Pancreas (tissue), 10 donors: ENCODE results near the gene RAB42. TPM values are rescaled to one million over a fixed set of nuclear protein-coding genes. Genes with fewer than 3 reads are reported as not detected.
"Not testable (repeated sequence)": the region's sequence is repeated elsewhere in the genome, so short reads cannot be mapped to it uniquely, and the experiment has no call there.

Experiments used
- ATAC-seq, 4 donors: fragments of 200-7000 bp; cut with Tn5 transposase; one replicate each; pipeline versions ENCODE4 v1.8.0 to v1.9.1; 2020; ENCODE audit warnings: mild to moderate bottlenecking in 4 of 4, moderate library complexity in 4 of 4
- DNase-seq, 6 donors: peaks; one replicate each; pipeline ENCODE4 v3.0.0-alpha.2; 2020
- FAIRE-seq: peaks from 2 replicates; lab custom pipeline; 2012; peaks lifted over from hg19 to GRCh38; lab: Jason Lieb, UNC
- H3K27ac ChIP-seq, 4 donors: fragments of 200-600 bp; sonication (generic); 1 replicate in 3 of 4; 2 replicates in 1 of 4; pipeline versions ENCODE4 v1.5.0 to v1.8.0; 2020
- H3K27me3 ChIP-seq, 4 donors: fragments of 200-600 bp; one replicate each; pipeline ENCODE4 v1.8.0; 2021
- H3K36me3 ChIP-seq, 3 donors: fragments of 200-600 bp; sonication (generic) in 1 of 3; one replicate each; pipeline versions ENCODE4 v1.5.0 to v1.8.0; 2020 to 2021
- H3K4me1 ChIP-seq, 3 donors: fragments of 200-600 bp; one replicate each; pipeline ENCODE4 v1.8.0; 2021
- H3K4me3 ChIP-seq, 4 donors: fragments of 200-600 bp; sonication (generic) in 2 of 4; one replicate each; pipeline versions ENCODE4 v1.5.0 to v1.8.0; 2020 to 2021
- H3K9me3 ChIP-seq, 4 donors: fragments of 200-600 bp; one replicate each; pipeline ENCODE4 v1.8.0; 2021
- CTCF ChIP-seq, 4 donors: fragments of 200-600 bp; sonication (generic) in 3 of 4; IDR thresholded peaks; one replicate each; pipeline versions ENCODE4 v1.5.0 to v1.8.0; 2021; ENCODE audit warnings: antibody characterized with exemption in 4 of 4
- WGBS, 2 donors: extraction: QIAGEN DNeasy Blood & Tissue Kit; methylation state at CpG; one replicate each; pipeline ENCODE4 v1.1.7; 2013; 5-methylcytosine and 5-hydroxymethylcytosine counted together
- intact Hi-C, 3 donors: fragments of 100-400 bp; cut with DNase I; formaldehyde crosslinking; loops; one replicate each; pipeline versions ENCODE4 v1.11.1 to v1.14.2; 2022
- polyA plus RNA-seq, 2 donors: library from polyadenylated mRNA; stranded (reverse); fragments of 200-250 nt; gene quantifications; one replicate each; pipeline ENCODE4 v1.2.3, GENCODE V29; 2013
- total RNA-seq, 6 donors: library from RNA; stranded (reverse); fragmentation: NEBNext Ultra II Directional in 4 of 6; extraction: Animal tissue kit (Norgen Biotek cat#: 25700) in 4 of 6; gene quantifications; one replicate each; pipeline versions ENCODE4 v1.2.1 to v1.2.4, GENCODE V29; 2021 to 2023
- donor health status: healthy with polysubstance abuse.
- donor health status: DM: no; HTN: no; CAD: no; lungs with moderate emphysema.
- donor health status: DM: no; HTN: no; CAD: no.
- donor health status: control.
- donor health status: control.
- donor health status: Bipolar disorder and iron deficiency.
- donor health status: DM: yes; HTN: yes; CAD: no.
- donor health status: DM: no; HTN: no; CAD: no.
- donor health status: DM: no; HTN: no; CAD: no.
- donor health status: DM: yes; HTN: yes; CAD: no.

RAB42 gene
- total and polyA plus RNA-seq, 8 donors, result 0.14 to 3.0 (median 0.53) TPM

- no peak for ATAC-seq
- intact Hi-C loops, result no loop called here
- H3K27me3 ChIP-seq, result no peaks in the 10 kb centered on the region
- H3K4me1 ChIP-seq, result no peaks in the 10 kb centered on the region
- no peak for TF ChIP-seq CTCF (IDR thresholded peaks at IDR 0.05)
- DNase-seq, result no peak
- H3K9me3 ChIP-seq, result no peaks in the 10 kb centered on the region
- H3K36me3 ChIP-seq, result peaks cover 0 to 69% (median 6%) of the 10 kb centered on the region in 3 donors
- no peak overlapping the region for H3K27ac ChIP-seq
- H3K4me3 ChIP-seq, result no peak overlapping the region
- 88 to 92% methylated on average over 2 of the region's 2 CpGs for WGBS, 2 donors
- FAIRE-seq, result no peak
These were observed 25.1 kb upstream of the RAB42 start for GRCh38 chr1:28566931-28567330.

GRCh38 chr1:28571911-28572310 is 20.2 kb upstream of the RAB42 start:
- ATAC-seq (no peak), DNase-seq (no peak), FAIRE-seq (no peak)
- no peaks in the 10 kb centered on the region for H3K4me1 ChIP-seq
- no peak overlapping the region for H3K27ac ChIP-seq
- H3K4me3 ChIP-seq, result no peak overlapping the region
- intact Hi-C loops, result no loop called here
- no peak for TF ChIP-seq CTCF (IDR thresholded peaks at IDR 0.05)
- no peaks in the 10 kb centered on the region for H3K9me3 ChIP-seq
- peaks cover 0 to 50% (median 3%) of the 10 kb centered on the region in 3 donors for H3K36me3 ChIP-seq
- WGBS, 2 donors, result 84 to 90% methylated on average over 4 of the region's 4 CpGs
- no peaks in the 10 kb centered on the region for H3K27me3 ChIP-seq

GRCh38 chr1:28572891-28573290 is 19.2 kb upstream of the RAB42 start:
- H3K4me1 ChIP-seq, FAIRE-seq, intact Hi-C loops, H3K4me3 ChIP-seq, H3K9me3 ChIP-seq, H3K27ac ChIP-seq, ATAC-seq, H3K27me3 ChIP-seq, DNase-seq: not testable (repeated sequence)
- H3K36me3 ChIP-seq, result peaks cover 0 to 45% (median 11%) of the 10 kb centered on the region in 3 donors
- 91 to 92% methylated on average over 12 of the region's 12 CpGs for WGBS, 2 donors

- 96 to 97% methylated on average over 11 of the region's 11 CpGs for WGBS, 2 donors
- Histone ChIP-seq H3K36me3 (peaks cover 0 to 45% (median 11%) of the 10 kb centered on the region in 3 donors), H3K9me3 (no peaks in the 10 kb centered on the region), H3K27me3 (no peaks in the 10 kb centered on the region), H3K4me3 (no peak overlapping the region), H3K27ac (no peak overlapping the region), H3K4me1 (no peaks in the 10 kb centered on the region)
- no peak for DNase-seq
- intact Hi-C loops, result no loop called here
- no peak for TF ChIP-seq CTCF (IDR thresholded peaks at IDR 0.05)
- FAIRE-seq, result no peak
- no peak for ATAC-seq
These were observed 18.5 kb upstream of the RAB42 start for GRCh38 chr1:28573564-28573963.

- WGBS, 2 donors, result 88 to 89% methylated on average over 1 of the region's 1 CpG
These were observed 14.9 kb upstream of the RAB42 start for GRCh38 chr1:28577052-28577678.

More at GRCh38 chr1:28577052-28577678, 14.9 kb upstream of the RAB42 start:
- no peaks in the 10 kb centered on the region for H3K9me3 ChIP-seq
- H3K36me3 ChIP-seq, result peaks cover 0 to 23% (median 17%) of the 10 kb centered on the region in 3 donors
- no peaks in the 10 kb centered on the region for H3K27me3 ChIP-seq
- peaks cover 6 to 13% (median 7%) of the 10 kb centered on the region in 3 donors for H3K4me1 ChIP-seq
- ATAC-seq (no peak), DNase-seq (no peak), FAIRE-seq (no peak)
- intact Hi-C loops, result no loop called here
- no peak for TF ChIP-seq CTCF (IDR thresholded peaks at IDR 0.05)
- no peak overlapping the region for H3K4me3 ChIP-seq
- H3K27ac ChIP-seq, result no peak overlapping the region
